HG02885 (cell line): ENCODE results near the gene C20orf141.
"Not testable (repeated sequence)": the region's sequence is repeated elsewhere in the genome, so short reads cannot be mapped to it uniquely, and the experiment has no call there.

Experiments used
- ATAC-seq: cut with Tn5 transposase; IDR thresholded peaks from one replicate; pipeline ENCODE4 v1.9.1; 2021; ENCODE audit warnings: mild to moderate bottlenecking; ENCODE audit not compliant: unreplicated experiment, poor library complexity

Gene C20orf141

DNA sequence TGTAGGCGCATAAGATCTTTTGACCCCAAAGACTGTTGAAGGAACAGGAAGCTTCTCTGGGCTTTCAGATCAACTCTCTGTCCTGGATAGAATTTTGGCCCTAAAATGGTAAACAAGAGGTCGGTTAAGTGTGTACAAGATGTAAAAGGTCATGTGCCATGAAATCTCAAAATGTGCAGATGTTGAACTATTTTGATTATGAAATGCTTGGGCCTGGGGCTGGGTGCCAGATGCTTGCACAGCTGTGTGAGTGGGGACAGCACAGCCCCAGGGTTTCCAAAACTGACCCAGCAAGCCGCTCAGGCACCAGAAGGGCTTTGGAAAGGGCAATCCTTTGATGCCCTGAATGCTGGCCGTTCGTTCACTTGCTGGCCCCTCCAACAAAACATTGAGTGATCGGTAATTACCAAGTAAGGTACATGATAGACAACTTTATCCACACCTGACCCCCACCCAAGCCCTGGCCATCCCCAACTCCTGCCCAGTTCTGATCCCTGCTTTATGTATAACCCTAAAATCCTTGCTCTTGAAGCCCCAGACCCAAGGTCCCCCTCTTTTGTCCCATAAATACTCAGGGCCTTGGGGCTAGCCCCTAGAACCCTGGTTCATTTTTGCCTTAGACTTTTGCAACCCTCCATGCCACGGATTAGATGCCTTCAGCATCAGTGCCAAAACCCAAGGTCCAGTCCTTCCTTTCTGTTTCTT is 3.3 kb downstream of the C20orf141 start:
- no peak for ATAC-seq

GRCh38 chr20:2820084-2820895 is 5.5 kb downstream of the C20orf141 start:
- no peak for ATAC-seq

GRCh38 chr20:2820896-2821869 is 6.4 kb downstream of the C20orf141 start:
- no peak for ATAC-seq

- no peak for ATAC-seq
Observed at GRCh38 chr20:2822073-2822472, 7.3 kb downstream of the C20orf141 start.

- no peak for ATAC-seq
Observed at GRCh38 chr20:2825761-2826160, 11.0 kb downstream of the C20orf141 start.

GRCh38 chr20:2826655-2827054 is 11.9 kb downstream of the C20orf141 start:
- no peak for ATAC-seq

DNA sequence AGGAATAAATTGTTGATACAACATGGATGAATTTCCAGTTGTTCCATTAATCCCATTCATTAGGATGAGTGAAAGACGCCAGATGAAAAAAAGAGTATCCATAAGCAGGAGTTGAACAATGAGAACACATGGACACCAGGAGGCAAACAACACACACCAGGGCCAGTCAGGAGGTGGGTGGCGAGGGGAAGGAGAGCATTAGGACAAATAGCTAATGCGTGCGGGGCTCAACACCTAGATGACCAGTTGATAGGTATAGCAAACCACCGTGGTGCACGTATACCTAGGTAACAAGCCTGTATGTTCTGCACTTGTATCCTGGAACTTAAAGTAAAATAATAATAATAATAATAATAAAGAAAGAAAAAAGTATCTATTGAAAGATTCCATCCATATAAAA is 14.6 kb downstream of the C20orf141 start:
- ATAC-seq: no peak

- not testable (repeated sequence) for ATAC-seq
Observed at GRCh38 chr20:2831206-2831605, 16.4 kb downstream of the C20orf141 start.

DNA sequence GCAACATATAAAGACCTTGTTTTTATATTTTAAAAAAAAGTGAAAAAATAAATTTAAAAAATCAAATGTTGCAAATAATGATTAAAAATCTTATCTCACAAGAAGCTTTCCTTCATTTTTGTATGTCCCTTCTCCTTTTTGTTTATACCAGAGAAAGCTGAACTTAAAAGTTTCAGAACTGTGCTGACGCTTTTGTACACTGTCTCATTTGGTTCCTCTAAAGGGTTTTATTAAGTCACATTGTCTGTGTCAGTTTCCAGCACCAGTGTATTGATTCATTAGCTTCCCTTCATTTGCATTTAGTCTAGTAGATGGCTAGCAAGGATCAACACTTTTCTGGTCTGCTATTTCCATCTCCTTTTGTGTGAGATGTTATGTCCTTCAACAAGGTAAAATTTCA is 19.0 kb downstream of the C20orf141 start:
- no peak for ATAC-seq

DNA sequence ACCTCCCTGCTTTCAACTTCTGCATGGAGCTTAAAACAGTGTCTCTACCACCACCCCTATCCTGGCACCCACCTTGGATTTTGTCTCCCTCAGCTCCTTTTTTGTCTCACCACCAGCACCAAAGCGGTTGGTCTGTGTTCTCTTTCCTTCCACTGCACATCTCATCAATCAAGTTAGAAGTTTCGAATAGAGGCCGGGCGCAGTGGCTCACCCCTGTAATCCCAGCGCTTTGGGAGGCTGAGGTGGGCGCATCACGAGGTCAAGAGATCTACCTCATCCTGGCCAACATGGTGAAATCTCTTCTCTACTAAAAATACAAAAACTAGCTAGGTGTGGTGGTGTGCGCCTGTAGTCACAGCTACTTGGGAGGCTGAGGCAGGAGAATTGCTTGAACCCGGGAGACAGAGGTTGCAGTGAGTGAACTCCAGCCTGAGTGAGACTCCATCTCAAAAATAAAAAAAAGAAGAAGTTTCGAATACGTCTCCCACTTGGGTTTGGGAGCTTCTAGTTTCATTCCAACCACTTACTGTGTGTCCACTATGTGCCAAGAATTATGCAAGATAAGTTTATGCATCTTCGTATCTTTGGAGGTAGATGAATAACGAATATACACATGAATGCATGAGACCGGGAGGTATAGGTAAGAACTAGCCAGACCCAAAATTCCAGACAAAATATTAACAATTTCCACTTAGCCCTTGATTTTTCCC is 19.8 kb downstream of the C20orf141 start:
- no peak for ATAC-seq

- ATAC-seq: no peak
Observed at GRCh38 chr20:2835331-2835796, 20.6 kb downstream of the C20orf141 start.

GRCh38 chr20:2836035-2836434 is 21.2 kb downstream of the C20orf141 start:
- ATAC-seq: no peak

DNA sequence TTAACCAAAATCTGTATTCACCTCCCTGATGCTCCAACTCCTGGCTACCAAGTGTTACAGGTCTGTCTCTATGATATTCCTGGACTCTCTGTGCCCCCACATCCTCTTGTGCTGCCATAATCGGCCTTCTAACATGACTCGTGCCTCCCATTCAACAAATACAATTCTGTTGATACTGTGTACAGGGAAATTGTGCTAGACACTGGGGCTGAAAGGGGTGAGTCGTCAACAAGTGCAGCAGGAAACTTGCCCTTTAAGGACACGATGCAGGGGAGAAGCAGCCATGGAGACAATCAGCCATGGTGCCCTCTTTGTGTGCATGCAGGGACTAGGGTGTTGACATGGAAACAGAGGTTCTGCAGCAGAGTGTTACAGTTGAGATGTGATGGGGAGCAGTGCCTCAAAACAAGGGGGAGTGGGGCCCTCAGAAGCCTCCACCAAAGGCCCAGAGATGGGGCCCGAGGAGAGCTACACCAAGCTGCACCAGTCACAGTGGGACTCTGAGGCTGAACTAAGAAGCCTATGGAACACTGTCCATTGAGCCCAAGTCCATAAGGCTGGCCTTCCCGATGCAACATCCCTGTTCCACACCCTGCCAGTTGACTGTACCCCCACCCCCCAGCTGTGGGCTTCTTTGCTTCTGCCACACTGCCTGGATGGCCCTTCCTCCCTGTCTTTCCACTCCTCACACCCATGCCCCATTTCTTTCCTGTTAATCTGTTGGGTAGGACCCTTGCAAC is 22.6 kb downstream of the C20orf141 start:
- ATAC-seq: no peak

GRCh38 chr20:2838170-2838797 is 23.5 kb downstream of the C20orf141 start:
- no peak for ATAC-seq

- ATAC-seq: no peak
Observed at GRCh38 chr20:2838847-2839671, 24.3 kb downstream of the C20orf141 start.

DNA sequence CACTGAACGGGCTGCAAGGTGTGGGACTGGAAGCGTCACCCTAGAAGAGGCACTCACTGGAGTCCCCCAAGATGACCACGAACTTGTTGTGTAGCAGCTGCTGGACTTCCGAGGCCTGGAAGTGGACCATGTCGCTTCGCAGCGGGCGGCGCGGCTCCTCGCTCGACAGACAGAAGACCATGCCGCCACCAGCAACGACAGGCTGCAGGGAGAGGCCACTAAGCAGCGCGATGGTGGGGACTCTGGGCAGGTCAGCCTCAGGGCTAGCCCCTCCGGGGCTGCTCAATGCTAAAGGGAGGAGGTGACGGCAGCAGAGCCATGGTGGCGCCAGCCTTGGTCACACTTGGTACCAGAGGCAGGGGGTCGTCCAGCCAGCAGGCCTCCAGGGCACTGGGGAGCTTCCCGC is 24.9 kb downstream of the C20orf141 start:
- no peak for ATAC-seq

GRCh38 chr20:2840138-2840966 is 25.6 kb downstream of the C20orf141 start, which contains the start of the genes PCED1A and VPS16:
TSS of gene PCED1A (minus strand) at chr20:2840655. CDS start at chr20:2839912, 743 bp downstream.
TSS of gene VPS16 (plus strand) at chr20:2840745. CDS start at chr20:2840775, 30 bp downstream.
- ATAC-seq: peak; percentile 96
